ENCODE measurements around the gene AEN.

DNA sequence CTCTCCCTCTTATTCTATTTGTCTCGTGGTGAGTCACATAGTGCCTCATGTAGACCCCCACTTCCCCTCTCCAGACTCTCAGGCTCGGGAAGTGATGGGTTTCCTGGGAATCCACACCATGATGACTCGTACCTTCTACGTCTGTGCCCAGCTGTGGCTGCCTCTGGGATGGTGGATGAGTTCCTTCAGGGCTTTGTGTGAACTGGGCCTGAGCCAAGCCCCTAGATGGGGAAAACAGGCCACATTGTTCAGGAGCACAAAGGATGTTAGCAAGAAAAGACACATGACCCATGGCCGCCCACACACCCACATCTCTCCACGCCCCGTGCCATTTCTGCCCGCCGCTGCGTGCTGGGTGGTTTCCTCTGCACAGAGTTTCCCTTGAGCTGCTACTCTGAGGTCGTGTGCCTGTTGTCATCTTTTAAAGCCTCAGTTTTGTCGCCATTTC is 28.2 kb downstream of the AEN start:
- TF ChIP-seq, protein P1, sequence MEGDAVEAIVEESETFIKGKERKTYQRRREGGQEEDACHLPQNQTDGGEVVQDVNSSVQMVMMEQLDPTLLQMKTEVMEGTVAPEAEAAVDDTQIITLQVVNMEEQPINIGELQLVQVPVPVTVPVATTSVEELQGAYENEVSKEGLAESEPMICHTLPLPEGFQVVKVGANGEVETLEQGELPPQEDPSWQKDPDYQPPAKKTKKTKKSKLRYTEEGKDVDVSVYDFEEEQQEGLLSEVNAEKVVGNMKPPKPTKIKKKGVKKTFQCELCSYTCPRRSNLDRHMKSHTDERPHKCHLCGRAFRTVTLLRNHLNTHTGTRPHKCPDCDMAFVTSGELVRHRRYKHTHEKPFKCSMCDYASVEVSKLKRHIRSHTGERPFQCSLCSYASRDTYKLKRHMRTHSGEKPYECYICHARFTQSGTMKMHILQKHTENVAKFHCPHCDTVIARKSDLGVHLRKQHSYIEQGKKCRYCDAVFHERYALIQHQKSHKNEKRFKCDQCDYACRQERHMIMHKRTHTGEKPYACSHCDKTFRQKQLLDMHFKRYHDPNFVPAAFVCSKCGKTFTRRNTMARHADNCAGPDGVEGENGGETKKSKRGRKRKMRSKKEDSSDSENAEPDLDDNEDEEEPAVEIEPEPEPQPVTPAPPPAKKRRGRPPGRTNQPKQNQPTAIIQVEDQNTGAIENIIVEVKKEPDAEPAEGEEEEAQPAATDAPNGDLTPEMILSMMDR (conservative IDR thresholded peaks at IDR 0.05) = no peak
- no peak for TF ChIP-seq ZFX (IDR thresholded peaks at IDR 0.05)

Data from C4-2B (cell line).